Measurements from ENCODE around the gene ZNF441. TPM values are rescaled to one million over a fixed set of nuclear protein-coding genes. Genes with fewer than 3 reads are reported as not detected.

ZNF441 gene
- total and polyA plus RNA-seq, 2 of the 13 experiments (the other 11 are each of a cell fraction or from before 2014, with no cell fraction given) = 2.8 to 10.0 TPM

GRCh38 chr19:11814700-11815035 is 47.9 kb downstream of the ZNF441 start (continued):
- 0 out of 2 replicates have a peak, but pooled peaks have one; percentile 32 for TF ChIP-seq ZC3H13 (CRISPR knock-in tag; IDR thresholded peaks at IDR 0.05)
- TF ChIP-seq, protein P1, sequence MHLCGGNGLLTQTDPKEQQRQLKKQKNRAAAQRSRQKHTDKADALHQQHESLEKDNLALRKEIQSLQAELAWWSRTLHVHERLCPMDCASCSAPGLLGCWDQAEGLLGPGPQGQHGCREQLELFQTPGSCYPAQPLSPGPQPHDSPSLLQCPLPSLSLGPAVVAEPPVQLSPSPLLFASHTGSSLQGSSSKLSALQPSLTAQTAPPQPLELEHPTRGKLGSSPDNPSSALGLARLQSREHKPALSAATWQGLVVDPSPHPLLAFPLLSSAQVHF (CRISPR knock-in tag; IDR thresholded peaks at IDR 0.05) = no peak

- WGBS (ENCODE audit: low lambda C conversion rate) = 100% methylated on average over 5 of the region's 5 CpGs
- no TSS peak for BruUV-seq (replicated peaks)
- FAIRE-seq = no peak
- peaks cover 3% of the 10 kb centered on the region for H3K79me2 ChIP-seq (ENCODE audit: insufficient read depth, low read length)
- H3K27ac ChIP-seq (ENCODE audit: extremely low read length, insufficient read depth, low read length) = no peak overlapping the region
- no peaks in the 10 kb centered on the region for H3K27me3 ChIP-seq (ENCODE audit: control insufficient read depth in 1 of 2, insufficient read depth in 2 of 2, low read length in 2 of 2)
- H3K4me2 ChIP-seq (ENCODE audit: low read depth, low read length) = no peak overlapping the region
- H3K4me1 ChIP-seq (ENCODE audit: insufficient read depth, low read length) = no peaks in the 10 kb centered on the region
- H2AFZ ChIP-seq (ENCODE audit: low read length) = no peak overlapping the region
- H3K9me3 ChIP-seq (ENCODE audit: low read length) = no peaks in the 10 kb centered on the region
- no peak overlapping the region for H3K4me3 ChIP-seq (replicated peaks in 1 of 3; ENCODE audit: insufficient read depth in 1 of 3, low read depth in 2 of 3, low read length in 3 of 3)
- CTCF ChIA-PET (ENCODE audit: low intra/inter-chr PET ratio, low total read pairs) = no interaction called here
- intact Hi-C loops (cut with micrococcal nuclease; ENCODE audit: unreplicated experiment) (no loop called here), in situ Hi-C loops (cut with HindIII; ENCODE audit: extremely low pct_ligation_motif_present, low pct_unique_long_range_greater_than_20kb) (no loop called here)
- POLR2A ChIA-PET = no interaction called here
- H3K9ac ChIP-seq (ENCODE audit: insufficient read depth, low read depth, low read length) = no peak overlapping the region
- ATAC-seq = no peak
- no peaks in the 10 kb centered on the region for H4K20me1 ChIP-seq (ENCODE audit: insufficient read depth, low read length)
- no peak for DNase-seq (ENCODE audit: low spot score)
- H3K36me3 ChIP-seq (replicated peaks in 1 of 2; ENCODE audit: control insufficient read depth in 1 of 2, insufficient read depth in 2 of 2, low read length in 2 of 2) = no peaks in the 10 kb centered on the region; a peak in 1 of 5 replicates
- TF ChIP-seq RBM22 (optimal IDR thresholded peaks at IDR 0.05; ENCODE audit: low read length) = no peak
- TF ChIP-seq HNRNPK (IDR thresholded peaks at IDR 0.05; ENCODE audit: low read depth, low read length, poor library complexity, severe bottlenecking) = no peak
- TF ChIP-seq, protein P2, sequence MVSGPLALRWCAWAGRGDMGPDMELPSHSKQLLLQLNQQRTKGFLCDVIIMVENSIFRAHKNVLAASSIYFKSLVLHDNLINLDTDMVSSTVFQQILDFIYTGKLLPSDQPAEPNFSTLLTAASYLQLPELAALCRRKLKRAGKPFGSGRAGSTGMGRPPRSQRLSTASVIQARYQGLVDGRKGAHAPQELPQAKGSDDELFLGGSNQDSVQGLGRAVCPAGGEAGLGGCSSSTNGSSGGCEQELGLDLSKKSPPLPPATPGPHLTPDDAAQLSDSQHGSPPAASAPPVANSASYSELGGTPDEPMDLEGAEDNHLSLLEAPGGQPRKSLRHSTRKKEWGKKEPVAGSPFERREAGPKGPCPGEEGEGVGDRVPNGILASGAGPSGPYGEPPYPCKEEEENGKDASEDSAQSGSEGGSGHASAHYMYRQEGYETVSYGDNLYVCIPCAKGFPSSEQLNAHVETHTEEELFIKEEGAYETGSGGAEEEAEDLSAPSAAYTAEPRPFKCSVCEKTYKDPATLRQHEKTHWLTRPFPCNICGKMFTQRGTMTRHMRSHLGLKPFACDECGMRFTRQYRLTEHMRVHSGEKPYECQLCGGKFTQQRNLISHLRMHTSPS (CRISPR knock-in tag; IDR thresholded peaks at IDR 0.05; ENCODE audit: low read depth) = no peak
- no peak for TF ChIP-seq KAT8 (CRISPR knock-in tag; IDR thresholded peaks at IDR 0.05)
- TF ChIP-seq ZNF616 (CRISPR knock-in tag; IDR thresholded peaks at IDR 0.05; ENCODE audit: low read depth) = no peak
- TF ChIP-seq MLXIP (CRISPR knock-in tag; IDR thresholded peaks at IDR 0.05; ENCODE audit: borderline replicate concordance) = no peak
- TF ChIP-seq GTF3A (CRISPR knock-in tag; conservative IDR thresholded peaks at IDR 0.05) = no peak
- TF ChIP-seq AGO1 (IDR thresholded peaks at IDR 0.05; ENCODE audit: low read depth, low read length, poor library complexity, severe bottlenecking) = no peak
- TF ChIP-seq ZNF446 (CRISPR knock-in tag; IDR thresholded peaks at IDR 0.05) = no peak
- no peak for TF ChIP-seq DR1 (CRISPR knock-in tag; IDR thresholded peaks at IDR 0.05)
- TF ChIP-seq MED8 (CRISPR knock-in tag; IDR thresholded peaks at IDR 0.05; ENCODE audit: insufficient replicate concordance) = no peak
- TF ChIP-seq SMAD9 (CRISPR knock-in tag; IDR thresholded peaks at IDR 0.05) = no peak
- TF ChIP-seq NR1H2 (CRISPR knock-in tag; IDR thresholded peaks at IDR 0.05; ENCODE audit: borderline replicate concordance, low read depth) = no peak
These were observed 54.8 kb downstream of the ZNF441 start for GRCh38 chr19:11821474-11822109.

Data from HepG2 (cell line).